ENCODE data around the gene FBXL14. TPM values are rescaled to one million over a fixed set of nuclear protein-coding genes. Genes with fewer than 3 reads are reported as not detected.

FBXL14 gene
- 15.4 and 15.8 TPM in 2 replicates for total RNA-seq

DNA sequence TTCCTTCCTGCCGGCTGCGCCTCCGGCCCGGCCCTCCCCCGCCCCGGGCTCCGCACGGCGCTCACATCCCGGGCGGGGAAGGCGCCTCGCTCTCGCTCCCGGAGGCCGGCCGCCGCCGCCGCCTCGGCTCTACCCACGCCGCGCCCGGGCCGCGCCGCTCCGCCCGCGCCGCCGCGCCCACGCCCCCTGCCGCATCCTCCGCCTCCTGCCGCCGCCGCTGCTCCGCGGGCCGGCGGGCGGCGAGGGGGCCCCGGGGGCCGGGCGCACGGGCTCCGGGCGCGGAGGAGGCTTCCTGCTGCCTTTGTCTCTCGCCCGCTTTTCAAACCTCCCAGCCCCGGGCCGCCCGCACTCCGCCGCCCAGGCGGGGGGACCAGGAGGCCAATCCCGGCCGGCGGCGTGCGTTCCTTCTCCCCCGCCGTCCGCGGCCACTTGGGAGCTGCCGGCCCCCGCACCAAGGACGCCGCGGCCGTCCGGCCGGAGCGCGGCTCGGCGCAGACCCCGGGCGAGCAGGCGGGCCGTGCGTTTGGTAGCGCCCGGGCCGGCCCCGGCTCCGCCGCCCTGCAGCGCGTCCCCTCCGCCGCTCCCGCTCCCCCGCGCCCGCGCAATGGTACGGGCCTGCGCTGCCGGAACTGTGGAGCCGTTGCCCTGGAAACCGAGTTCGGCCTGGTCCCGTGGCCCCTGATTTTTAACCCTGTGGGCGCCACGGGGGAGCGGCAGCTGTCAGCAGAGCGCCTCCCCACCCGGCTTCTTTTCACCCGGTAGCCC is at the start of gene FBXL14:
TSS of gene FBXL14 (minus strand) at position 321 of the 765 bp plus-strand sequence. CDS start 515 bp downstream, outside the sequence.
- DNase-seq (ENCODE audit: low read depth, low spot score) = peak; percentile 46

DNA sequence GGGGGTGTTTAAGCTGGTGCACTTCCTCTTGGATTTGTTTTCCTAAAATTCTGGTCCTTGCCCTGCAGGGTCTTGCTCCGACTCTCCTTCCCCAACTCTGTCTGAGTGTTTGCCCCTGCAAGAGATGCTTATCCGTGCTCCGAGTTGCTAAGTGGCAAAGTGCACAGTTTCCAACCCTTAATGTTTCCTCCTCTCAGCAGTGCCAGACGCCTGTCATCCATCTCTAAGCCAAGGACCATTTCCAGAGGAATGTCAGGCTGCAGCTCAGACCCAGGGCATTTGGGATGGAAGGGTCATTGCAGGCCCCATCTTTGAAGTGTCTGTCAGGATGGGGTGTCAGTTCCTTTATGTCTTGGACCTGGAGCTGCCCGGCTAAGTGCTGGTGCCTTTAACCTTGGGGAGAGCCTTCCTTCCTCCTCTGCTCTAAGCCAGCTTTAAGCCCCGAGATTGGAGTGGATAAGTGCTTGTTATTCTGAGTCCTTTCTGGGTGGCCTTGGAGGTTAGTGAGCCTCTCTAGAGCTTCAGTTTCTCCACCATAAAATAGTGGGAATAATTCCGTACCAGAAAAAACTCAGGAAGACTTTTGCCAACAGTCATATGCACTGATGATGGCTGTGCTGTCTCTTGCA is 49.6 kb upstream of the FBXL14 start:
- DNase-seq (ENCODE audit: low read depth, low spot score) = no peak

DNA sequence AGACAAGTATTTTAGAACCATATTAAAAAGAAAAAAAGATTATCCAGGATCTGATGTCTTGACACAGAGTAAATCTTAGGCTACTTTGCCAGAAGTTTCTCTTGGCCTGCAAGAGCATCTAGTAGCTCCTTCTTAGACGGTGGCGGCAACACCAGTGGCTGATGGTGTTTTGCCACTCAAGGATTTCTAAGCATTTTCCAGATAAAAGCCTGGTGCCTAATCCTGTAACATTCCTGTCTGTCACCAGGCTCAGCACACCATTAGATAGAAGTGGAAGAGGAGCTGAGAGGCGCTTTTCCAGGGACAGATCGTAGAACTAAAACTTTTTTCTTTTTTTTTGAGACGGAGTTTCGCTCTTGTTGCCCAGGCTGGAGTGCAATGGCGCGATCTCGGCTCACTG is 48.7 kb upstream of the FBXL14 start:
- no peak for DNase-seq (ENCODE audit: low read depth, low spot score)

- DNase-seq (ENCODE audit: low read depth, low spot score) = no peak
These were observed 48.1 kb upstream of the FBXL14 start for GRCh38 chr12:1642513-1642912.

DNA sequence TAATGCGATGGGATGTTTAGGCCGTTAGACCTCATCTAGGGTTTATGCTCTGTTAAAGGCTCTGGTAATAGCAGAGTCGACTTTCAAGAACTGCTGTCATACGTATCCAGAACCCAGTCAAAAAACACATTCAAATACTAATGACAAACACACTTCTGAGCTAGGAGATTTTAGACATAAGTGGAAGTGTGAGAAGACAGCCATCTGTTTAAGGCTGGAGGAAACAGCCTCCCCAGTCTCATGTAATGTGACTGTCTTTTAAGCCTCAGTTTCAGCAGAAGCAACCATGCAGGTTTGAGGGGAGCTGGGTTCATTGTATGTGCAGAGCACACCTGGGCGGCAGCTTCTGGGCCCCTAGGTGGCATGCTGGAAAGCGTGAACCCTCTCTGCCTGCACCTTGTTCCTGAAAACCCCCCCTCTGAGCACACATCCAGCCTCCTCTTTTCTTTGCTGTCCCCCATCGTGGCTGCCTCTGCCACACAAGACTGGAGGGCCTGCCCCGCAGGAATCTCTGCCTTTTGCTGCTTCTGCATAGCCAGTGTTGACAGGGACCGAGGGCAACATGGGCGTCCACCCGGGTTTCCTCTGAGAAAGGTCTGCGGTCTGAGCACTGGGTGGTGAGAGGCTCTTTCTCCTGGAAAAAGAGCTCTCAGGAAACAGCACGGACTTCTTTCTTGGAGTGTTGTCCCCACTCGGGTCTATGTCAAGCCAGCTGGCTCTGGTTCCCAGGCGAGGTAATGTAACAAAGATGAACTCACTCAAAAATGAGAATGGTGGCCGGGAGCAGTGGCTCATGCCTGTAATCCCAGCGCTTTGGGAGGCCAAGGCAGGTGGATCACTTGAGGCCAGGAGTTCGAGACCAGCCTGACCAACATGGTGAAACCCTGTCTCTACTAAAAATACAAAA is 46.2 kb upstream of the FBXL14 start:
- no peak for DNase-seq (ENCODE audit: low read depth, low spot score)

DNA sequence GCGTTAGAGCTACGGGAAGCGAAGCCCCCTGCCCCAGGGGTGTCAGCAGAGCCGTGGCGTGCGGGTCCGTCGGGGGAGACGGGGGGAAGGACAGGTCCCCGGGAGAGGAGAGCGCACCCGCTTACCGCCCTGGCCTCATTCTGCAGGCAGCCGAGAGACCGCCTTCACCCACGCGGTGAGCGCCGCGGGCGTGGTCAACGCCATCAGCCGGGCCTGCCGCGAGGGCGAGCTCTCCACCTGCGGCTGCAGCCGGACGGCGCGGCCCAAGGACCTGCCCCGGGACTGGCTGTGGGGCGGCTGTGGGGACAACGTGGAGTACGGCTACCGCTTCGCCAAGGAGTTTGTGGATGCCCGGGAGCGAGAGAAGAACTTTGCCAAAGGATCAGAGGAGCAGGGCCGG is 45.2 kb upstream of the FBXL14 start:
- DNase-seq (ENCODE audit: low read depth, low spot score) = no peak

- DNase-seq (ENCODE audit: low read depth, low spot score) = no peak
These were observed 43.8 kb upstream of the FBXL14 start for GRCh38 chr12:1638203-1638602.

DNA sequence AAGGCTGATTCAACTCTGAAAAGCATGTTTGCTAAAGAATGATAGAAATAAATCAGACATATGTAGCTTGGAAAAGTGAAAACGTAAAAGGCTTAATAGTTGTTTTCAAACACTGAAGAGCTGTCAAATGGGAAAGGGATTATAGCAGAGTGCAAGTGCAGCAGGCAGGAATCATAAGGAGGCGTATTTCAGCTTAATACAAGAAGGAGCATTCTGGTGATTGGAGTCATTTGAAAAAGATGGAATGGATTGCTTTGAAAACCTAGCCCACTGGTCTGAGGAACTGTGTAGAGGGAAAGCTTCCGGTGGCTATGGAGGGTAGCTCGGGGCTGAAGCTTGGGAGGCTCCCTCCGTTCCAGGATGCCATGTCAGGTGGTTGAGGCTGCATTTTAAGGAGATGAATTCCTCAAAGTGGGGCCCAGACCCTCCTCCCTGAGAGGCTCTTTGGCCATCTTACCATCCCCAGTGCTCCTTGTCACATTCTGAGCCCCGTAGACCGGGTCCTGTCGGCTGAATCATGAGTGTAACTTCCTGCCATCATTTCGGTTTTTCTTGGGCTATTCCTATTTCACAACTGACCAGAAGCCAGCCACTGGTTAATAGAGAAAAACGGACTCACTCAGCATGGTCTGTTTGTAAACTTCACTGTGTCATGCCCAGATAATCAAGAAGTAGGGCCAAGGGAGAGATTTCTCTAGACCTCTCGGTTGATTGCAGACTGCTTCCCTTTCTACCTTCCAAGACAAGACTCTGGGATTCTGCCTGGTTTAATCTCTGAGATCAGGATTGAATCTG is 41.1 kb upstream of the FBXL14 start:
- no peak for DNase-seq (ENCODE audit: low read depth, low spot score)

DNA sequence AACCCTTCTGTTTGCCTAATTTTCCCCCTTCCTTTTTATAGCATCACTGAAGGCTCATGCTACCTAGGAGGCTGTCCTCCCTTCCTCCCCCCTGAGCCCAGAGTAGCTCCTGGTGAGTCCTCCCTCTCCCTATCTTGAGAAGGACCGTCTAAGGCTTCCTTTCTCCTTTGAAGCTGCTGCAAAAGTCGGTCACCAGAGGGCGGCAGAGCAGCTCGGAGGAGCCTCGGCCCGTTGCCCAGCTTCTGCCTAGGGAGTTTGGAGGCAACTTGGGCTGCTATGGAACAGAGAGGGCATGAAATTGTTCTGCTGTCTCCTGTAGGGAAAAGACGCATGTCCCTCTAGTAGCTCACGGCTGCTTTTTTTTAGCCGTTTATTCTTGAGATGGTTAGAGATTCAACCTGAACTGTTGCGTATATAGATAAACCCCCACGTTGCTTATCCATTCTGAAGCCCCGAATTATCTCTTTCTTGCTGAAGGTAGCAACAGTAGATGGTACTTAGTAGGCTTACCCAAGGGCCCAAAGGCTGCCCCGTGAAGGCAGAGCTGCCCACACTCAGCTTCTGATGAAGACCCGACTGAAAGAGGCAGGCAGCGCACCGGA is 40.3 kb upstream of the FBXL14 start:
- DNase-seq (ENCODE audit: low read depth, low spot score) = no peak

GRCh38 chr12:1634149-1634548 is 39.8 kb upstream of the FBXL14 start:
- DNase-seq (ENCODE audit: low read depth, low spot score) = no peak

- no peak for DNase-seq (ENCODE audit: low read depth, low spot score)
These were observed 39.1 kb upstream of the FBXL14 start for GRCh38 chr12:1633459-1633858.

- no peak for DNase-seq (ENCODE audit: low read depth, low spot score)
These were observed 38.3 kb upstream of the FBXL14 start for GRCh38 chr12:1632702-1633101.

GRCh38 chr12:1630827-1631591 is 36.6 kb upstream of the FBXL14 start:
- no peak for DNase-seq (ENCODE audit: low read depth, low spot score)

DNA sequence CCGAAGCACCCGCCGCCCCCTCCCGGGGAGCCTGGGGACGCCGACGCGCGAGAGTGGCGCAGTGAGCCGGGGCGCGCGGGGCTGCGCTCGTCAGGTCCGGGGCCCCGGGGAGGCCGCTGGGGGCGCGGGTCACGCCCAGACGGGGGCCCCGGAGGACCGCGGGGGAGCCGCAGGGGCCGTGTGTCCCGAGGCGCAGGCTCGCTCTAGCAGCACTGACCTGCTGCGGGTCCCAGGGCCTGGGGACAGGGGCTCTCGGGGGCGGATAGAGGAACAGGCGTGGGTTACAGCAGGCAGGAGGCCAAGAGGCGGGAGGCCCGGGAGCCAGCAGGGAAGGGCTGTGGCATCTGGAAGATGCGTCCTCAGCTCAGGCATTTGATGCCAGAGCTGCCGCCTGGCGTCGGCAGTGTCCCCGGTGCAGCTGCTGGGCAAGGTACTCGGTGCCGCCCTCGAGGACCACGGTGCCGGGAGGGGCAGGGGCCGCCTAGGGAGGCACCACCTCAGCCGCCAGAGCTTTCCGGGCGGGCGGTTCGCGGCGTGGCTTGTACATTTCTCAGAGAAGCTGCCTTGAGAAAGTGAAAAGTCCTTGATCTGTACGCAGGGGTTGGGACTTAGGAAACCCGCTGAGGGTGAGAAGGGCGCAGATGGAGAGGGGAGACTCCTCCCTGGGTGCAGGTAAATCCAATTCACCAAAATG is 35.9 kb upstream of the FBXL14 start:
- DNase-seq (ENCODE audit: low read depth, low spot score) = no peak

GRCh38 chr12:1629338-1630132 is 35.2 kb upstream of the FBXL14 start:
- no peak for DNase-seq (ENCODE audit: low read depth, low spot score)

GRCh38 chr12:1628666-1629337 is 34.4 kb upstream of the FBXL14 start, which contains the start of gene WNT5B:
Gene WNT5B (plus strand): TSS chr12:1629231. CDS start chr12:1631355, 2,124 bp downstream.
- no peak for DNase-seq (ENCODE audit: low read depth, low spot score)

GRCh38 chr12:1622406-1622805 is 28.0 kb upstream of the FBXL14 start:
- DNase-seq (ENCODE audit: low read depth, low spot score) = no peak

DNA sequence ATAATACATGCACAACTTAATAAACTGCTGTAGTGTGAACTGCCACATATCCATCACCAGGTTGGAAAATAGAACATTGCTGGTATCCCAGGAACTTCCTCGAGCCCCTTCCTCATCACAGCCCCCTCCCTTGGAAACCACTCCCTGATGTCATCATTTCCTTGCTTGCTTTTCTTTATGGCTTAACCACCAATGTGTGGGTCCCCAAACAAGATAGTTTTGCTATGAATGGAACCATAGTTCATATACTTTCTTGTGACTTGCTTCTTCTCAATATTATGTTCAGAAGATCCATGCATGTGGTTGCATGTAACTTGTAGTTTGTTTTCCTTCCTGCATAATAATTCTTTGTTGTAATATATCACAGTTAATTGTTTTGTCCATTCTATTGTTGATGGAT is 25.7 kb upstream of the FBXL14 start:
- DNase-seq (ENCODE audit: low read depth, low spot score) = no peak

Measured in pulmonary artery endothelial cell (primary cell).